H1 (cell line): ENCODE measurements around the gene UBE2E3. TPM values are rescaled to one million over a fixed set of nuclear protein-coding genes. Genes with fewer than 3 reads are reported as not detected.

Source experiments
- CTCF ChIA-PET: fragments of 300-600 bp; sonication (Branson Sonifier 250); formaldehyde crosslinking; loops from one replicate; lab custom pipeline; 2021; ENCODE audit not compliant: partially characterized antibody; lab: Charles Lee
- POLR2A ChIA-PET: fragments of 300-600 bp; sonication (Branson Sonifier 250); formaldehyde crosslinking; loops from one replicate; lab custom pipeline; 2021; ENCODE audit warnings: inconsistent platforms; ENCODE audit not compliant: partially characterized antibody; lab: Charles Lee
- DNase-seq, 2 experiments: peaks; one replicate each; pipeline versions ENCODE4 v3.0.0 to v3.0.0-alpha.2; 2010 to 2022; ENCODE audit warnings: low spot score in 2 of 2, low read depth in 1 of 2, mixed read lengths in 1 of 2
- FAIRE-seq: peaks from 2 replicates; lab custom pipeline; 2011; peaks lifted over from hg19 to GRCh38; lab: Jason Lieb, UNC
- H2AFZ ChIP-seq: 2 replicates; pipeline ENCODE4 v1.8.1; 2012; ENCODE audit warnings: low read length, inconsistent platforms
- H2AK5ac ChIP-seq: 2 replicates; pipeline ENCODE4 v1.6.1; 2013; ENCODE audit warnings: low read depth, low read length
- H2BK120ac ChIP-seq: replicated peaks from 2 replicates; pipeline ENCODE3; 2013; ENCODE audit warnings: low read depth, low read length, inconsistent platforms
- H2BK12ac ChIP-seq: 2 replicates; pipeline ENCODE4 v1.6.1; 2013; ENCODE audit warnings: low read depth, low read length
- H2BK15ac ChIP-seq: 2 replicates; pipeline ENCODE4 v1.6.1; 2013; ENCODE audit warnings: low read length
- H2BK20ac ChIP-seq: 2 replicates; pipeline ENCODE4 v1.6.1; 2013; ENCODE audit warnings: low read length
- H2BK5ac ChIP-seq: 2 replicates; pipeline ENCODE4 v1.6.1; 2013; ENCODE audit warnings: low read depth, low read length
- H3K14ac ChIP-seq: 2 replicates; pipeline ENCODE4 v1.6.1; 2013; ENCODE audit warnings: inconsistent platforms; ENCODE audit not compliant: insufficient read length
- H3K18ac ChIP-seq: 2 replicates; pipeline ENCODE4 v1.6.1; 2013; ENCODE audit warnings: low read length; ENCODE audit errors: extremely low read depth
- H3K23ac ChIP-seq: 2 replicates; pipeline ENCODE4 v1.6.1; 2013; ENCODE audit warnings: inconsistent platforms; ENCODE audit not compliant: insufficient read length
- H3K23me2 ChIP-seq: 2 replicates; pipeline ENCODE4 v1.6.1; 2013; ENCODE audit warnings: low read depth, low read length
- H3K27ac ChIP-seq: 2 replicates; pipeline ENCODE4 v1.6.1; 2011; ENCODE audit warnings: low read depth, low read length, inconsistent platforms
- H3K27me3 ChIP-seq, 4 experiments: replicated peaks in 1 of 4; 1 replicate in 1 of 4; 2 replicates in 3 of 4; pipeline versions ENCODE4 v1.6.1 to v1.8.1; 2011 to 2013; ENCODE audit warnings: low read length in 3 of 4, mild to moderate bottlenecking in 3 of 4, inconsistent platforms in 2 of 4, mixed read lengths in 2 of 4, moderate library complexity in 1 of 4; ENCODE audit not compliant: control insufficient read depth in 3 of 4, insufficient read depth in 3 of 4; ENCODE audit errors: extremely low read depth in 1 of 4
- H3K36me3 ChIP-seq, 4 experiments: 2 replicates each; pipeline versions ENCODE4 v1.6.1 to v1.8.1; 2011 to 2013; ENCODE audit warnings: mild to moderate bottlenecking in 4 of 4, low read length in 3 of 4, moderate library complexity in 2 of 4, control low read depth in 1 of 4, inconsistent platforms in 1 of 4; ENCODE audit not compliant: insufficient read depth in 4 of 4, control insufficient read depth in 2 of 4
- H3K4ac ChIP-seq: replicated peaks from 2 replicates; pipeline ENCODE3; 2013; ENCODE audit warnings: low read length, low read depth, mixed read lengths, inconsistent platforms; ENCODE audit not compliant: insufficient read length
- H3K4me1 ChIP-seq, 4 experiments: replicated peaks in 1 of 4; 1 replicate in 1 of 4; 2 replicates in 3 of 4; pipeline versions ENCODE4 v1.6.1 to v1.8.1; 2011 to 2013; ENCODE audit warnings: low read length in 3 of 4, inconsistent platforms in 2 of 4, mixed read lengths in 1 of 4; ENCODE audit not compliant: insufficient read depth in 4 of 4, control insufficient read depth in 3 of 4
- H3K4me2 ChIP-seq, 2 experiments: 2 replicates each; pipeline versions ENCODE4 v1.6.1 to v1.8.1; 2011 to 2013; ENCODE audit warnings: low read depth in 2 of 2, low read length in 2 of 2, control low read depth in 1 of 2, inconsistent platforms in 1 of 2, mild to moderate bottlenecking in 1 of 2; ENCODE audit not compliant: insufficient read depth in 1 of 2
- H3K4me3 ChIP-seq, 4 experiments: fragments of 200-600, 300-600 bp in 1 of 4; sonication (generic), shearing (Covaris generic), sonication (Bioruptor Twin) in 1 of 4; 2 replicates each; pipeline versions ENCODE4 v1.5.1 to v1.8.1; 2011 to 2016; ENCODE audit warnings: low read length in 4 of 4, low read depth in 3 of 4, control low read depth in 2 of 4, inconsistent platforms in 2 of 4, mild to moderate bottlenecking in 2 of 4, mixed read lengths in 1 of 4, moderate library complexity in 1 of 4; ENCODE audit not compliant: insufficient read depth in 2 of 4; ENCODE audit errors: extremely low read depth in 1 of 4
- H3K56ac ChIP-seq: replicated peaks from 2 replicates; pipeline ENCODE3; 2013; ENCODE audit warnings: low read depth, mild to moderate bottlenecking, mixed read lengths, low read length, inconsistent platforms; ENCODE audit not compliant: insufficient read length
- H3K79me1 ChIP-seq: 2 replicates; pipeline ENCODE4 v1.6.1; 2013; ENCODE audit warnings: low read depth, low read length, control low read depth
- H3K79me2 ChIP-seq, 2 experiments: 2 replicates each; pipeline versions ENCODE4 v1.6.1 to v1.8.1; 2012 to 2013; ENCODE audit warnings: low read length in 2 of 2, mild to moderate bottlenecking in 2 of 2, inconsistent platforms in 1 of 2; ENCODE audit not compliant: insufficient read depth in 2 of 2, control insufficient read depth in 1 of 2
- H3K9ac ChIP-seq, 4 experiments: replicated peaks in 1 of 4; 1 replicate in 1 of 4; 2 replicates in 3 of 4; pipeline versions ENCODE4 v1.6.1 to v1.8.1; 2011 to 2013; ENCODE audit warnings: low read depth in 3 of 4, low read length in 3 of 4, control low read depth in 2 of 4, mild to moderate bottlenecking in 2 of 4, moderate library complexity in 2 of 4, inconsistent platforms in 1 of 4; ENCODE audit errors: extremely low read depth in 1 of 4
- H3K9me3 ChIP-seq, 2 experiments: 2 replicates each; pipeline versions ENCODE4 v1.6.1 to v1.8.1; 2012 to 2013; ENCODE audit warnings: mild to moderate bottlenecking in 2 of 2, moderate library complexity in 2 of 2, control low read depth in 1 of 2, inconsistent platforms in 1 of 2, low read depth in 1 of 2, low read length in 1 of 2, mixed read lengths in 1 of 2; ENCODE audit not compliant: insufficient read depth in 2 of 2
- H4K20me1 ChIP-seq, 2 experiments: replicated peaks in 1 of 2; 2 replicates each; pipeline versions ENCODE3 to v1.8.1; 2011 to 2013; ENCODE audit warnings: inconsistent platforms in 2 of 2, low read length in 2 of 2, mild to moderate bottlenecking in 1 of 2; ENCODE audit not compliant: insufficient read depth in 2 of 2, control insufficient read depth in 1 of 2
- H4K5ac ChIP-seq: 2 replicates; pipeline ENCODE4 v1.6.1; 2013; ENCODE audit warnings: low read length, low read depth, mixed read lengths, inconsistent platforms; ENCODE audit not compliant: insufficient read length
- H4K8ac ChIP-seq: 2 replicates; pipeline ENCODE4 v1.8.0; 2013; ENCODE audit warnings: mild to moderate bottlenecking, moderate library complexity, low read length, inconsistent platforms; ENCODE audit not compliant: insufficient read depth; ENCODE audit errors: extremely low read depth
- H4K91ac ChIP-seq: replicated peaks from 2 replicates; pipeline ENCODE3; 2013; ENCODE audit warnings: low read length, mixed read lengths, inconsistent platforms; ENCODE audit not compliant: insufficient read length
- BRCA1 ChIP-seq: IDR thresholded peaks from 2 replicates; pipeline ENCODE4 v1.6.1; 2012; ENCODE audit warnings: low read depth, low read length, improper control_type of control experiment
- CBX5 ChIP-seq: fragments of 300-800, 300-1000 bp; sonication (generic); IDR thresholded peaks from 2 replicates; pipeline ENCODE4 v1.7.1; 2016; ENCODE audit warnings: antibody characterized with exemption, low read length, low read depth
- EGR1 ChIP-seq: IDR thresholded peaks from 2 replicates; pipeline ENCODE4 v1.6.1; 2011; ENCODE audit warnings: low read depth, low read length, borderline replicate concordance
- SAP30 ChIP-seq: fragments of 300-600 bp; sonication (generic); IDR thresholded peaks from 2 replicates; pipeline ENCODE4 v1.7.1; 2012; ENCODE audit warnings: low read length, moderate library complexity, mild to moderate bottlenecking, inconsistent platforms; ENCODE audit not compliant: insufficient read depth, insufficient replicate concordance
- SP4 ChIP-seq: IDR thresholded peaks from 2 replicates; pipeline ENCODE4 v1.6.1; 2012; ENCODE audit warnings: low read length, inconsistent platforms
- WGBS, 2 experiments: shearing (Covaris generic) in 1 of 2; methylation state at CpG; one replicate each; pipeline versions ENCODE4 v1.1.6 to v1.1.7; 2013 to 2015; ENCODE audit warnings: low lambda C conversion rate in 2 of 2, mixed read lengths in 2 of 2, inconsistent platforms in 1 of 2, low coverage in 1 of 2, missing lambda C conversion rate in 1 of 2; ENCODE audit not compliant: insufficient replicate concordance in 2 of 2, insufficient coverage in 1 of 2, insufficient read length in 1 of 2; ENCODE audit errors: extremely low coverage in 1 of 2, missing lambda C conversion rate in 1 of 2; 5-methylcytosine and 5-hydroxymethylcytosine counted together
- polyA plus RNA-seq, 7 experiments: library from polyadenylated mRNA; depleted of rRNA in 3 of 7; stranded (reverse) in 5 of 7; unstranded in 2 of 7; fragments of >200 nt in 5 of 7; fragments of 200-250 nt in 2 of 7; gene quantifications; 1 replicate in 5 of 7; 2 replicates in 1 of 7; 4 replicates in 1 of 7; pipeline versions ENCODE4 v1.2.1 to v1.2.3, GENCODE V29; 2011 to 2013; ENCODE audit warnings: missing spikeins in 2 of 7, mixed read lengths in 2 of 7
- total RNA-seq: library from RNA; stranded (reverse); fragmentation: NEBNext Ultra II Directional; extraction: Animal tissue kit (Norgen Biotek cat#: 25700); gene quantifications from 2 replicates; pipeline ENCODE4 v1.2.1, GENCODE V29; 2021

UBE2E3 gene
- total and polyA plus RNA-seq, 2 of the 8 experiments (the other 6 are each of a cell fraction or from before 2014, with no cell fraction given), result 106 to 132 TPM

DNA sequence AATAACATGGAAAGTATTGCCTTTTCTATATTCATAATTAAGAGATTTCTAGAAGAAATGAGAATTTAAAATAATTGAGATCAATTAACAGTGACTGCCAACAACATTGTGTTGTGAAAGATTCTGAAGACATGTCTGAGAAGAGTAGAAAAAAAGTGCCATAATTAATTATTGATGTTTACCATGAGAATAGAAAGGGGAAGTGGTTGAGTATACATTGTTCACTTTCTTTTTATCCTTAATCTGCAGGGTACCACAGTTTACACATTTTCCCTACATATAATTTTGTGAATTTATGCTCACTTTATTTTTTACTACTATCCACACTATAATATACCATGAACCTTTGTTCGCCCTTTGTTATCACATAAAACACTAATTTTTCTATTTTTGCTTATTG lies 47.1 kb upstream of the UBE2E3 start:
- H3K79me1 ChIP-seq, result no peaks in the 10 kb centered on the region
- DNase-seq (no peak), FAIRE-seq (no peak)
- H2AFZ ChIP-seq, result no peak overlapping the region
- no peaks in the 10 kb centered on the region for H3K4me1 ChIP-seq
- H3K18ac ChIP-seq, result no peak overlapping the region
- no peak overlapping the region for H4K8ac ChIP-seq
- no peak overlapping the region for H2BK120ac ChIP-seq
- 86% methylated on average over 1 of the region's 1 CpG; no CpG with 5 or more reads in 1 of the 2 experiments for WGBS, 2 experiments
- H4K5ac ChIP-seq, result no peak overlapping the region
- H3K4me3 ChIP-seq, result no peak overlapping the region
- H2AK5ac ChIP-seq, result no peak overlapping the region
- no peak overlapping the region for H2BK12ac ChIP-seq
- no peaks in the 10 kb centered on the region for H4K20me1 ChIP-seq
- no peak overlapping the region for H3K56ac ChIP-seq
- H2BK15ac ChIP-seq, result no peak overlapping the region
- ChIA-PET POLR2A (no interaction called here), CTCF (no interaction called here)
- H2BK20ac ChIP-seq, result no peak overlapping the region
- H3K23me2 ChIP-seq, result no peaks in the 10 kb centered on the region
- H3K4me2 ChIP-seq, result no peak overlapping the region
- H3K36me3 ChIP-seq, result no peaks in the 10 kb centered on the region
- H3K27ac ChIP-seq, result no peak overlapping the region
- H3K27me3 ChIP-seq, result no peaks in the 10 kb centered on the region
- no peak overlapping the region for H2BK5ac ChIP-seq
- no peak overlapping the region for H4K91ac ChIP-seq
- no peak overlapping the region for H3K9ac ChIP-seq
- H3K9me3 ChIP-seq, result no peaks in the 10 kb centered on the region
- no peak overlapping the region for H3K14ac ChIP-seq
- no peaks in the 10 kb centered on the region for H3K79me2 ChIP-seq
- no peak overlapping the region for H3K23ac ChIP-seq
- no peak overlapping the region for H3K4ac ChIP-seq
- TF ChIP-seq SP4 (no peak), BRCA1 (no peak), EGR1 (no peak), SAP30 (no peak), CBX5 (no peak)
